GM19395 (cell line): ENCODE data around the gene ZSWIM4.

ENCODE experiments used
- ATAC-seq: cut with Tn5 transposase; IDR thresholded peaks from one replicate; pipeline ENCODE4 v1.9.1; 2021; ENCODE audit warnings: mild to moderate bottlenecking, moderate library complexity; ENCODE audit not compliant: unreplicated experiment

Gene ZSWIM4

DNA sequence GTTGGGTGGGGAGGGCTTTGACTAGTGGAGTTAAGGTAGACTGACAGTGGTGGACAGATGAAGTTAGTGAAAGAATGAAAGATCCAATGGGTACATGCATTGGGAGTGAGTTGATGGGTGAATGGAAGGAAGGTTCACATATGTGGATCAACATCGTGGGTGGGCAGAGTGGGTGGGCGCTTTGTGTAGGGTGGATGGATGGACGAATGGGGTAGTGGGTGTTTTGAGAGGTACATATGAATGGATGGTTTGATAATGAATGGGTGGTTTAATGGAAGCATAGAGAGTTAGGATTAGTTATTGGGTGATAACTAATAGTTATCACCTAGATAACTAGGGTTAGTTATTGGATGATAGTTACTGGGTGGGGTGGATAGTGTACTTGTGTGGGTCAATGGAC lies 11.5 kb downstream of the ZSWIM4 start:
- ATAC-seq = no peak

DNA sequence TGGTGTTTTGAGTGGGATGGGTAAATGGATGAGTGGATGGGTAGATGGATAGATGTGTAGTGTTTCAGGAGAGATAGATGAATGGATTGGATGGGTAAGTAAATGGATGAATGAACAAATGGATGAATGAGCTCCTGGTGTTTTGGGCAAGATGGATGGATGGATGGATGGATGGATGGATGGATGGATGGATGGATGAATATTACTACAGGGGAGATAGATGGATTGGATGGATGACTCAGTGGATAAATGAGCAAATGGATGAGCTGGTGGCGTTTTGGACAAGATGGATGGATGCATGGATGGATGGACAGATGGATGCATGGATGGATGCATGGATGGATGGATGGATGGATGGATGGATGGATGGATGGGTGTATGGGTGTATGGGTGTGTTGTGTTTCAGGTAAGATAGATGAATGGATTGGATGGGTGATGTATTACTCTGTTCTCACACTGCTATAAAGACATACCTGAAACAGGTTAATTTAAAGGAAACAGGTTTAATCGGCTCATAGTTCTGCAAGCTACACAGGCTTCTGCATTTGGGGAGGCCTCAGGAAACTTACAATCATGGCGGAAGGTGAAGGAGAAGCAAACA lies 12.3 kb downstream of the ZSWIM4 start:
- ATAC-seq = no peak

DNA sequence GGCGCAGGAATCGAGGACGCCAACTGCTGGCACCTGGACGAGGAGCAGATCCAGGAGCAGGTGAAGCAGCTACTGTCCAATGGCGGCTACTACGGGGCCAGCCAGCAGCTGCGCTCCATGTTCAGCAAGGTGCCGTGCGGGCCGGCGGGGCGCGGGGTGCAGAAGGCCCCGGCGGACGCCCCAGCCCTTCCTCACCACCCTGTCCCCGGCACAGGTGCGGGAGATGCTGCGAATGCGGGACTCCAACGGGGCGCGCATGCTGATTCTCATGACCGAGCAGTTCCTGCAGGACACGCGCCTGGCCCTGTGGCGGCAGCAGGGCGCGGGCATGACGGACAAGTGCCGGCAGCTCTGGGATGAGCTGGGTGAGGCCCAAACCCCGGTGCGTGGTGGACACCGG lies 13.6 kb downstream of the ZSWIM4 start:
- ATAC-seq = no peak

DNA sequence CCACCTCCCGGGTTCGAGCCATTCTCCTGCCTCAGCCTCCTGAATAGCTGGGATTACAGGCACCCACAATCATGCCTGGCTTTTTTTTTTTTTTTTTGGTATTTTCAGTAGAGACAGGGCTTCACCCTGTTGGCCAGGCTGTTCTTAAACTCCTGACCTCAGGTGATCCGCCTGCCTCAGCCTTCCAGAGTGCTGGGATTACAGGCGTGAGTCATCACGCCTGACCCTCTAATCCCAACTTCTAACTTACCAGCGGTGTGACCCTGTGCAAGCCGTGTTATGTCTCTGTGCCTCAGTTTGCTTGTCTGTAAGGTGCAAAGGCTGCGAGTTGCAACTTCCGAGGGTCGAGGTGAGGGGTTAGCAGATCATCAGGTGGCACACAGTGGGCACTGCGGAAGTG lies 17.3 kb downstream of the ZSWIM4 start:
- ATAC-seq = no peak

- ATAC-seq = no peak
Measured at GRCh38 chr19:13813147-13813546, 17.9 kb downstream of the ZSWIM4 start.

GRCh38 chr19:13814550-13814949 lies 19.3 kb downstream of the ZSWIM4 start:
- ATAC-seq = no peak

DNA sequence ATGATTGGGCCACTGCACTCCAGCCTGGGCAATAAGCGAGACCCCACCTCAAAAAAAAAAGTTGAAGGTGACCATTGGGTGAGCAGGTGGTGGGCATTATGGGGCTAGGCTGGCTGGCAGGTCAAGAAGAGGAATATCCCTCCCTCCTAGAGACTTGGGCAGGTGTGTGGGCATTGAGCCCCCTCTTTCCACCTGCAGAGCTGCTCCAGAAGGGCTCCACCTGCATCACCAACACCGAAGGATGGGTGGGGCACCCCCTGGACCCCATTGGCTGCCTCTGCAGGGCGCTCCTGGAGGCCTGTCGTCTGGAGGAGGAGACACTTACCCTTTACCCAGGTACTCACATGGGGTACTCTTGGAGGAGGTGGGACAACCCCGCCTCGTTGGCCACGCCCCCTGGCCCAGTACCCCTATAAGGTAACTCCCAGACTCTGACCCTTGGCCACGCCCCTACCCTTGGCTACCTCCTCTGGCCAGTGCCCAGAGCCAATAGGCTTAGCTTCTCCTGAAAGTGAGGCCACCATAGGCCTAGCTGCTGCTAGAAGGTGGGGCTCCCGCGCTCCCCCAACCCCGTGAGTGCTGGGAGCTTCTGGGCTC lies 21.9 kb downstream of the ZSWIM4 start:
- no peak for ATAC-seq

GRCh38 chr19:13817615-13818371 lies 22.6 kb downstream of the ZSWIM4 start:
- no peak for ATAC-seq

DNA sequence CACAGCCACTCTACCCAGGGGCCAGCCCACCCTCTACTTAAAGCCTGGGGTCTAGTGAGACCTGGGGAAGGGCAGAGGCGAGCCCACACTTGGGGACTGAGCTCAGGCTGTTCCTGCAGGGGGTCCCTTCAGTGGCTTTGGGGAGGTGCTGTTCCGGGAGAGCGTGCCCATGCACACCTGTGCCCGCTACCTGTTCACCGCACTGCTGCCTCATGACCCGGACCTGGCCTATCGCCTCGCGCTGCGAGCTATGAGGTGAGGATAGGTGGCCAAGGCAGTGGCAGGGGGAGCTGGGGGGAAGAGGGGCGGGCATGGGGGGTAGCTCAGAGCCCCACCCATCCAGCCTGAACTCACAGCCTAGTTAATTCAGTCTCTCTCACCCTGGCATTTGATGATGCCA lies 24.0 kb downstream of the ZSWIM4 start:
- ATAC-seq = no peak

DNA sequence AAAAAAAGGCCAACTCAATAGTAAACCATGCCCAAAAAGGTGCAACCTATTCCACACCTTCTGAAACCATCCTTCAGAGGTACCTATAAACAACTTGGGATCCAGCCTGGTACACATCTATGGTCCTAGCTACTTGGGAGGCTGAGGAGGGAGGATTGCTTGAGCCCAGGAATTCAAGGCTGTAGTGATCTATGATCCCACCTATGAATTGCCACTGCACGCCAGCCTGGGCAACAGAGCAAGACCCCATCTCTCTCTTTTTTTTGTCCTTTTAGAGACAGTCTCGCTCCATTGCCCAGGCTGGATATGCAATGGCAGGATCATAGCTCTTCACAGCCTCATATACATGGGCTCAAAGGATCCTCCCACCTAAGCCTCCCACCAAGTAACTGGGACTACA lies 26.0 kb downstream of the ZSWIM4 start:
- no peak for ATAC-seq

- ATAC-seq = no peak
Measured at GRCh38 chr19:13823256-13823655, 28.0 kb downstream of the ZSWIM4 start.

GRCh38 chr19:13823901-13824300 lies 28.7 kb downstream of the ZSWIM4 start:
- ATAC-seq = no peak

- ATAC-seq = no peak
Measured at GRCh38 chr19:13824703-13825102, 29.5 kb downstream of the ZSWIM4 start.

GRCh38 chr19:13825489-13826441 lies 30.5 kb downstream of the ZSWIM4 start:
- ATAC-seq = no peak

- no peak for ATAC-seq
Measured at GRCh38 chr19:13826652-13827235, 31.5 kb downstream of the ZSWIM4 start.

DNA sequence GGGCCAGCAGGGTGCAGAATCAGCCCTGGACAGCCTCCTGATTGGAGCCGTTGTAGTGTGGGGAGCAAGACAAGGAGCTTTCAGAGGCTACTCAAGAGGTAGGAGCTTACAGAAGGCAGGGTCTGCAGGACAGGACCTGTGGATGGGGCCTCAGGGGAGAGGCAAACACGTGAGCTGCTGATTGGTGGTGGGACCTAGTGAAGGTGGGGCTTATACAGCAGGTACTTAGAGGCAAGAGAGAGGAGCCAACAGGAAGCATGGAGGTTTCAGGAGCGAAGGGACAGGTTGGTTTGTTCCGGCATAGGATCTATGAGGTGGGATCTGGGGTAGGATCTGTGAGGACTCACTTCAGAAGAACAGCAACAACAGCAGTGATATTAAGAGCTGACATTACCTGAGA lies 32.4 kb downstream of the ZSWIM4 start:
- ATAC-seq = no peak

GRCh38 chr19:13830114-13830740 lies 35.0 kb downstream of the ZSWIM4 start:
- ATAC-seq = no peak

DNA sequence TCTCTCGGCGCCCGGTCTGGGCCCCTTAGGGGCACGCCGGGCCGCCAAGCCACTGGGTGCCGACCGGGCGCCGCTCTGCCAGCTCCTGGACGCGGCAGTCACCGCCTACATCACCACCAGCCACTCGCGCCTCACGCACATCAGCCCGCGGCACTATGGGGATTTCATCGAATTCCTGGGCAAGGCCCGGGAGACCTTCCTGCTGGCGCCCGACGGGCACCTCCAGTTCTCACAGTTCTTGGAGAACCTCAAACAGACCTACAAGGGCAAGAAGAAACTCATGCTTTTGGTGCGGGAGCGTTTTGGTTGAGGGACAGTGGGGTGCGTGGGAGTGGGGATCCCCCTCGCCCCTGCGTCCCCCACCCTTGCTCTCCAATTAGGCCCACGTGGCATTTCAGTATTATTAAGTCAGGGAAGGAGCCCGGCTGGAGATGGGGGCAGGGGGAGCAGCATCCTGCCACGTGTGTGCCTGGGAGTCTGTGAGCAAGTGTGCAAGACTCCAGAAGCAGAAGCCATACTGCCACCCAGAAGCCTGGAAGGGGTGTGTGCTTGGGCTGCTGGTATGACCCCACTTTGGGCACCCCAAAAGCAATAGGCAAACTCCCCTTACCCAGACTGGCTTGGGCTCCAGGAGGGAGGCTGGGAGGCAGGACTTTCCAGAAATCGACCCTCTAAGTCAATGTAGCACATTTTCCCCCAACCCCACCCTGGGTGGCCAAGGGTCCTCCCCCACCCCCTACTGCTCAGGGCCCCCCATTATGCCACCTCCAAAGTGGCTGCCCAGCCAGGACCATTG lies 35.7 kb downstream of the ZSWIM4 start:
- no peak for ATAC-seq
